SK-N-MC (cell line): ENCODE data around the gene FBXL17.

Experiments used
- EZH2 ChIP-seq: fragments of 200-600 bp; sonication (generic); IDR thresholded peaks from one replicate; pipeline ENCODE4 v1.6.1; 2017; ENCODE audit warnings: antibody characterized with exemption
- POLR2AphosphoS5 ChIP-seq: IDR thresholded peaks from 2 replicates; pipeline ENCODE4 v1.6.1; 2012; ENCODE audit warnings: mild to moderate bottlenecking, low read depth, low read length, borderline replicate concordance

DNA sequence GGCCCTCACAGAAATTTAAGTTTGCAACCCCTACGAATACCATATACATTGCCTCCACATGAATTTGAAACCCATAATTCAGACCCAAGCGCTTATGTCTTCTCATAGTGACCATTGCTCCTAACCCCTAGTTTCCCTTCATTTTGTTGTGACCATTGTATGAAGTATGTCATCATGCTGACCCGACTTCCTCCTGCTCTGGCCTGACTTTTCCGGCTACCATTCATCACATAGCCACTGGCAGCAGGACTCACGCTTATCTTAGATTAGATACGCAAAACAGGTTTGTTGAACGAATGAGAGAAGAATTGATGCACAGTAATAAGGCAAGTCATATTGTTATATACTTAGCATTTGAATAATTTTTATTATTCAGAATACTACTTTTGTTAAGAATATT lies 345.4 kb downstream of the FBXL17 start:
- no peak for TF ChIP-seq POLR2AphosphoS5
- no peak for TF ChIP-seq EZH2
